HG03025 (cell line): Measurements from ENCODE around the gene DNM2.

Experiments
- ATAC-seq: cut with Tn5 transposase; IDR thresholded peaks from one replicate; pipeline ENCODE4 v1.9.1; 2021; ENCODE audit warnings: mild to moderate bottlenecking, moderate library complexity; ENCODE audit not compliant: unreplicated experiment, low FRiP score

DNM2 gene

DNA sequence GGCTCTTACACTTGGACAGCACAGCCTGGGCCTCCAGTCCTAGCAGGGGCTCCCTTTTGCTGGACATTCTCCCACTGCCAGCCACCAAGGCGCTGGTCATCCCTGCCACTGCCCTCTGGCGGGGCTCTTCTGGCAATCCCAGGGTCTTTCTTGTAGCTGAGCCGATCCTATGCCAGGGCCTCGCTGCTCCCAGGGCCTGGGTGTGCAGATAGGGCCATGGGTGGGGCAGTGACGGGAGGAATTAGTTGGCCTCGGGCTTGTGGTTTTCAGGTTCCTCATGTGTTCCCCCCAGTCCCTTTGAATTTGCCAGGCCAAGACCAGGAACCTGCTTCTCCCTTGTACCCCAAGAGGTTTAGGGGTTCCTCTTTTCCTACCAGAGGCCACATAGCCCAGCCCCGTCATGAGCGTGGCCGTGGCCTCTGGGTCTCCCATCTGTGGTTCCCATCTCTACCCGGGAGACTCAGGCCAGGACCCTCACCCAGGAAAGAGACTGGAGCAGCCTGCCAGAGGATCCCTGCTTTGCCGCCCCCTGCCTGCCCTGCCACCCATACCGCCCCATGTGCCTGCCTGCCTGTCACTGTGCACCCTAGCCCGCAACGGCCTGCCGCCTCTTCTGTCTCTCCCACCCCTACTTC lies 91.9 kb downstream of the DNM2 start:
- no peak for ATAC-seq

DNA sequence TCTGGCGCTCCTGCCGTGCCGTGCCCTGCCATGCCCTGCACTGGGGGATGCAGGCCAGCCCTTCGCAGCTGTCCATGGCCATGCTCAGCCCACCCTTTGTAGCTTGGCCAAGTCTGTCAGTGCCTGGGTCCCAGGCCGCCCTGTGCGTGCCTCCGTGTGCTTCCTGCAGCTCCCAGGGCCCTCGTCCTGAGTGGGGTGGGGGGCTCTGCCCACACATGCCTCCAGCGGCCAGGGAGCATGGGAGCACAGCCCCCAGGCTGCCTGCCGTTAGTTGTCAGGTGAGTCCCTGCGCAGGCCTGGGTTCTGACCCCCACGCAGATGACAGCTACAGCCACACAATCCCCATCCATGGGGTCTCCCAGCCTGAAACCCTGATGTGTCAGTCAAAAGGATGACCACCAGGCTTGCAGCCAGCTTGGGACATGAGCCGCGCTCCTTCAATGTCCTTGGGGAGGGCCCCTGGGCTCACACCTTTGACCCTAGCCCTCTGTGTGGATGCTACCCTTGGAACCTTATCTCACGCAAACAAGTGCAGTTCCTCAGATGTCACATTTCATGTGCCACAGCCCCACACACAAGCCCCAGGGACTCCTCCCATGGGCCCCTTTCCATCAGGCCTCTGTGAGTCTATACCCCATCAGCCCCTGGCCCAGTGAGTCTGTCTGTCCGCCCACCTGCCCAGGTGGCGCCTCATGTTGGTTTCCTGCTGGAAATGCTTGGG lies 93.7 kb downstream of the DNM2 start:
- ATAC-seq = no peak

DNA sequence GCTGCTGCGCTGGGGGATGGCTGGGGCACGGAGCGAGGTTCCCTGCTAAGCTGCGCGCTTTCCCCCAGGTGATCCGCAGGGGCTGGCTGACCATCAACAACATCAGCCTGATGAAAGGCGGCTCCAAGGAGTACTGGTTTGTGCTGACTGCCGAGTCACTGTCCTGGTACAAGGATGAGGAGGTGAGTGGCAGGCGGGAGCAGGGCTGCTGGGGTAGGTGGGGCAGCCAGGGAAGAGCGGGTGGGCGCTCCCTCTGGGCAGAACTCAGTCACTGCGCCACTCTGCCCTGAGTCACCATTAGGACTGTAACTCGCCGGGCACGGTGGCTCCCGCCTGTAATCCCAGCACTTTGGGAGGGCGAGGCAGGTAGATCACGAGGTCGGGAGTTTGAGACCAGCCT lies 94.3 kb downstream of the DNM2 start:
- ATAC-seq = no peak

DNA sequence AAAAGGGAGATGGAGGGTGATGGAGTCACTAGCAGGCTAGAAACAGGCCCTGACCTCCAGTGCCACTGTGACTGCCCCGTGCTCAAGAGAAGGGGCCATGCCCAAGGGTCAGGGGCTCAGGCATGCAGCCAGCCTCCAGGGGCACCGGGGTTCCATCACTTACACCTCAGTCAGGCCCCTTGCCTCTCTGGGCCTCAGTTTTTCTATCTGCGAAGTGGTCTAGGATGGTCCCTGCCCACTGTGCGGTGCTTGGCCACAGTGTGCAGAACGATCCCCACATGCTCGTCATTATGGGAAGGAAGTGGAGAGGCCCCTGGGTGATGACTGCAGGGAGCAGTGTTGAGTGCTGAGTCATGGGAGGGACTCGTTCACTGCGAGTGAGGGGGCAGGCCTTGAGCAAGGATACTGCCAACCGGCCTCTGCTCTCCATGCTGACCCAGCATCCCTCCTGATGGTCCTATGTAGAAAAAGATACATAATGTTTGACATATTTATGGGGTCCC lies 95.1 kb downstream of the DNM2 start:
- no peak for ATAC-seq

DNA sequence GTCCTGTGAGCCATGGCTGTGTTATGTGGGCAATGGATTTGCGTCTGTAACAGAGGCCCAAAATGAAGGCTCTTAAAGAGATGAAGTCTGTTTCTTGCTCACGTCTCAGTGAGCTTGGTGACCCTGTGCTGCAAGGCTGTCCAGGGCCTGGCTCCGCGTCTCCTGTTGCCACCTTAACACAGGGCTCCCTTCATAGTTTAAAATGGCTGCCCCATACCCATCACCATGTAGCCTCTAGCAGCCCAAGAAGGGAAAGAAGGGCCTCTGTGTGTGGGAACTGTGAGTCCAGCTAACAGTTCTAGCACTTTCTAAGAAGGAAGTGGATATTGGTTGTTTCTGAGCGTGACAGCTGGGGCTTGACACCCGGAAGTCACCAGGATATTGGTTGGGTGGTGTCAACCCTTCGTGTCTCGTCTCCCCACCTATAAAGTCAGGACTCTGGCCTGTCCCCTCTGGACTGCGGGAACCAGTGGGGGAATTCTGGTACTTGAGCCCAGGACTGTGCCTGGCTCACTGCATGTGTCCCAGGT lies 97.2 kb downstream of the DNM2 start:
- no peak for ATAC-seq

DNA sequence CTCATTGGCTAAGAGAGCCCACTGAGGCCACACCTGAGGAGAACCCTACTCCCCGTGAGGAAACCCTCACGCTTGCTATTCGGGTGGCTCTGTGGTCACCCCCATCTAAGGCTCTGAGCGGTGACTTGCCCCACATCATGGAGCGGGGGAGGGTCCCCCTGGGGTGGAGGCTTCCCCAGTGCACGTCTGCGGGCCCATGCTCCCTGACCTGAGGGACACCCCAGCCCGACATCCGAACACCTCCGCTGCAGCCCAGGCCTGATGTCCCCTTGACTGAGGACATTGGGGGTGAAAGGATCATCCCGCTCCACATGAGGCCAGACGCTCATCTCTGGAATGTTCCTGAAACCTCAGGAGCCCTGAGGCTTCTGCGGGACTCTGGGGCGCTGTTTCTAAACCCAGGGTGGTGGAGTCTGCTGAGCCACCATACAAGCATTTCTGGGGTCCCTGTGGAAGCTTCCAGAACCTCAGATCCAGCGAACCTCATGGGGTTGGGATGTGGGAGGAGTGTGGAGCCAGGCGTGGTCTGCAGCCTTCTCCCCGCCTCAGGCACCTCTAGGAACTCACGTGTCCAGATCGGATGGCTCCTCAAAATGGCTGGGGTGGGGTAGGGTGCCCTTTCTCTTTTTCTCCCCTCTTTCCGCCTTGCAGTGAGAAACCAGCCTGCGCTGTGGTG lies 98.2 kb downstream of the DNM2 start:
- no peak for ATAC-seq

DNA sequence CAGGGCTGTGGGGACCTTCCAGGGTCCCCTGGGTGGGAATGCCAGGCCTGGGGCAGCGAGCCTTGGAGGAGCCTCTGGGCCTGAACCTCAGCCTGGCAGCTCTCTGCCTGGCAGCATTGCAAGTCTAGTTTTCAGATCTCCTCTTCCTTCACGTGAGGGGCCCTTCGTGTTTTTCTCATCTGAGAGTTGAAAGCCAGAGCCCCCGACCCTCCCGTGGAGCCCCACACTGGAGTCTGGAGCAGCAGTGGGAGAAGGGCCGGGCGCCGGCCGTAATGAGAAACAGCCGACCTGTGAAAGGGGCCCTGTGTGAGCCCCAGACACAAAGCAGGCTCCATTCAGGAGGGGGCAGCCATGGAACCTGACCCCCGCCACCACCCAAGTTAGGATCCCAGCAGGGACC lies 98.8 kb downstream of the DNM2 start:
- ATAC-seq = no peak

DNA sequence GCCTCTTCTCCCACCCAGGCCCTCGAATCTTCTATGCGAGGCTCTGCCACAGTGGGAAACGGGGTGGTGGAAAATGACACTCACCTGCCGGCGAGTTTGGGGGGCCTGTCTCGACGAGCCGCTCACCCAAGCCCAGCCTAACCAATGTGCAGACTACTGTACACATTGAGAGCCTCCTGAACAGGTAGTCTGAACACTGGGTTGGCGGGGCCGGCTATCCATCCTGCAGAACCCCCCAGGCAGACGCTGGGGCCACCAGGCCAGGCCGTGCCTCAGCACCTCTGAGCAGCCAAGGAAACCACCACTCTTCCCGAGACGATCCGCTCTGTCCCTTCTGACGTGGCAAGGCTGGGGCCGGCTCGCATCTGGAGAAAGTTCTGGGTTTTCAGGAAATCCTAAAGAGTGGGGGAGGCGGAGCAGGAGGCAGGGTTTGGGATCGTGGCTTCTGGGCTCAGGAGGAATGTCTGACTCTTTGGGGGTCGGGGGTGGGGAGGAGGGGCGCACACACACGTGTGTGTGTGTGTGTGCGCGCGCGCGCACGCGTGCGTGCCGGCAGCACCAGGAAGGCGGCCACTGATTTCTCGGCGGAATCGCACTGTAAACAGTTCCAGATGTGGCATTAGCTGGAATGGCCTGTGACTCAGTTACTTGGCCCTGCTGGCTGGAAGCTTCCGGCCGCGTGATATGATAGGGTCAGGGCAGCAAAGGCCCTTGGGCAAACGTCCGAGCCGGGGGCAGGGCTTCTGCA lies 99.6 kb downstream of the DNM2 start:
- ATAC-seq = no peak

DNA sequence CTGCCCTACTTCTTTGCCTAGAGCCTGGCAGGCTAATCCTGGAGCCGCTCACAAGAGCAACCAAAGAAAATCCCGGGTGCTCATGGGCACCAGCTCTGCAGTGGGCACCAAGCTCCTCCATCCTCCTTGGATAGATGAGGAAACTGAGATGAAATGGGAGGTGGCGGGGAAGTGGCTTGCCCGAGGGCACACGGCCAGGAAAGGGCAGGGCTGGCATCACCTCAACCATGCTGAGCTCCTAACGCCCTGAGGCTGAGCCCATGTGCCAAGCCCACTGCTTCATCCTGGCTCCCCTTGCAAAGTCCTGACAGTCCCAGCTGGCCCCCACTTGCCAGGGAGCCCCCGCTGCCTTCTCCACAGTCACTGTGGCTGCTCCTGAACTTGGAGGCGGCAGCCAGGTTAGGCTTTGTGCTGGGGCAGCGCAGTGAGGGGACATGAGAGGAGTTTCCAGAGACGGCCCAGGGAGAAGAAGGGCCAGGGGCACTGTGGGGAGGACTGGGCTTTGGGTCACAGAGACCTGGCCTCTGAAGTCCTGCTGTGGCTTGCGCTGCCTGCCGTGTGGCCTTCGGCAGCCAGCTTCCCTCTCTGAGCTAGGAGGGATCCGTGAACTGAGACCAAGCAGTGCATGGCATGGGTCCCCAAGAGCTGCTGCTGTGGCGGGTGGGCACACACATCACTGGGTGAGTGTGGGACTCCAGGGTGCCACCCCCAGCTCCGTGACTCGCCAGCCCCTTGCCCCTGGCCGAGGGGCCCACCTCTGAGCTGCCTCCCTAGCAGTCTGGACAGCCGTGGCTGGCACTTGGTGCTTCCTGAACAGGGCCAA lies 100.6 kb downstream of the DNM2 start:
- no peak for ATAC-seq

DNA sequence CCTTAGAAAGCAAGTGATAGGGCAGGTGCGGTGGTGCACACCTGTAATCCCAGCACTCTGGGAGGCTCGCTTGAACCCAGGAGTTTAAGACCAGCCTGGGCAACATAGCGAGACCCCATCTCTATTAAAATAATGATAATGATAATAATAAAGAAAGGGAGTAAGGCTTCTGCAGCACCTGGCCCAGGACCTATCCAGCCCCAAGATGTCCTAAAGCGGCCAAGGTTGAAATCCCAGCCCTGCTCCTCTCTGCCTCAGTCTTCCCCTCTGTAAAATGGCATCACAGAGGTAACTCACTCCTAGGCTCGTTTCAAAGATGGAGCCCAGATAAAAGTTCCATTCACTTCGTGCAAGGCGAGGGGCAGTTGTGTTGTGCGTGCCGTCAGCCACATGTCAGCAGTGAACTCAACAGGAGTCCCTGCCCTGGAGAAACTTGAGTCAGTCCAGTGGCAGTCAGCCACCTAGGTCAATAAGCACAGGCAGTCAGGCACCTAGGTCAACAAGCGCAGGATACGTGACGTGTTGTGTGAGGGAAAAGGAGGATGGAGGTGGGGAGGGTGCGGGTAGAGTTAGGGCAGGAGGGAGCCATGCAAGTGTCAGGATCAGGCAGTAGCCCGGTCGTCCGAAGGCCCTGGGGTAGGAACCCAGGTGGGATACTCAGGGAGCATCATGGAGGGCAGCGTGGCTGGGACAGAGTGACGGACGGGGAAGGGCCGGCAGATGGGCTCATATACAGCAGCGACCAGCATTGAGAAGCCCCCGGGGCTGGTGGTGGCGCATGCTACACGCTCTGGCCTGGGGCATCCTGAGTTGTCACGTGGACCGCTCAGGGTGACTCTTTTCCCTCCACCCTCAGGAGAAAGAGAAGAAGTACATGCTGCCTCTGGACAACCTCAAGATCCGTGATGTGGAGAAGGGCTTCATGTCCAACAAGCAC lies 101.5 kb downstream of the DNM2 start:
- ATAC-seq = no peak

DNA sequence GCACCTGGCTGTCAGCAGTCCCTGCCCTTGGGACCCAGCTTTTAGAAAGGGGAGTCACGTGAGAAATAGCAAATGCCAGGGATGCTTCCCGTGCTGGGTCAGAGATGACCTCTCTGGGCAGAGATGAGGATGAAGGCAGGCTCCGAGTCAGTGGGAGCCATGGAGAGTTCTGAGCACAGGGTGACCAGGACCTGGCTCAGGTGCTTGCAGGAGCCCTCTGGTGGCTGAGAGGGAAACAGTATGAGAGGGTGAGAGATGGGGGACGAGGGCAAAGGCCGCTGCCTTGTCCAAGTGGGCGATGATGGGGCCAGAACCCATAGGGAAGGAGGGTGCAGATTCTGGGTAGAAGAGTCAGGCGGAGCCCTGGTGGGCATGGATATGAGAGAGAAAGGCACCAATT lies 102.3 kb downstream of the DNM2 start:
- no peak for ATAC-seq

DNA sequence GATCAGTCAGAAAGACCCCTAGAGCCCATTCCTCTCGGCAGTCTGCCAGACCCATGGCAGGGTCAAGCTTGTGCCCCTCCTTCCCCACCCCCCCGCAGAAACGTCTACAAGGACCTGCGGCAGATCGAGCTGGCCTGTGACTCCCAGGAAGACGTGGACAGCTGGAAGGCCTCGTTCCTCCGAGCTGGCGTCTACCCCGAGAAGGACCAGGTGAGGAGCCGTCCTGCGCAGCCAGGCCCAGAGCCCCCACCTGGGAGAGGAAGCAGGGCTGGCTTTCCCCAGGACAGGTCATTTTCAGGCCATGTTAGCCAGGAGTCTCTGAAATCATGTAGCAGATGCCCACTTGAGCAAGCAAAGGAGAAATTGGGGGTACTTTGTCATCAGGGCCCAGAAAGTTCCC lies 105.8 kb downstream of the DNM2 start:
- ATAC-seq = no peak

DNA sequence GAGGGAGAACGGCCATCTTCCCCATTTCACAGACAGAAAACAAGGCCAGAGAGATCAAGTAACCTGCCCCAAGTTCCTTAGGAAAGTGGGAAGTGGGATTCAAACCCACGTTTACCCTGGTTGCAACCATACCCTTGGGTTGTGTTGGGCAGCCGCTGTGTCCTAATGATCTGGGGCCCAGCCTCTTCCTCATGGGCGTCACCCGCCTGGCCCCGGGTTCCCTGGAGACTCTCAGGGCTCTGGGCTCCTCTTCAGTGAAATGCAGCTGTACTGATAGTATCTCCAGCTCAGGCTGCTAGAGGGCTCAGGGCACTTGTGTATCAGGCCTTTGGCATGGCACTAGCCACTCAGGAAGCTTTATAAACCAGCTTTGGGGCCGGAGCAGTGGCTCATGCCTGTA lies 108.4 kb downstream of the DNM2 start:
- ATAC-seq = no peak

DNA sequence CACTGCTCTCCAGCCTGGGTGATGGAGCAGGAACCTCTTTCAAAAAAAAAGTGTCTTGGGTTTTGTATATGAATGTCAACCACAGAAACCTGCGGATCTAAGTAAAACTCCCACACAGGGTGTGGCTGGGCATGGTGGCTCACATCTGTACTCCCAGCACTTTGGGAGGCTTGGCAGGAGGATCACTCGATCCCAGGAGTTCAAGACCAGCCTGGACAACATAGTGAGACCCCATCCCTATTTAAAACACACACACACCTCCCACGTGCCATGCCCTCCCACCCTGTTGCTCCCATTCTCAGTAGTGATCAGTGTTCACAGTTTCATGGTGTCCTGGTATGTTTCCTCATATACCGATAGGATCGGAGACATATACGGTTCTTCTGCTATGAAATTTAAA lies 109.0 kb downstream of the DNM2 start:
- no peak for ATAC-seq

DNA sequence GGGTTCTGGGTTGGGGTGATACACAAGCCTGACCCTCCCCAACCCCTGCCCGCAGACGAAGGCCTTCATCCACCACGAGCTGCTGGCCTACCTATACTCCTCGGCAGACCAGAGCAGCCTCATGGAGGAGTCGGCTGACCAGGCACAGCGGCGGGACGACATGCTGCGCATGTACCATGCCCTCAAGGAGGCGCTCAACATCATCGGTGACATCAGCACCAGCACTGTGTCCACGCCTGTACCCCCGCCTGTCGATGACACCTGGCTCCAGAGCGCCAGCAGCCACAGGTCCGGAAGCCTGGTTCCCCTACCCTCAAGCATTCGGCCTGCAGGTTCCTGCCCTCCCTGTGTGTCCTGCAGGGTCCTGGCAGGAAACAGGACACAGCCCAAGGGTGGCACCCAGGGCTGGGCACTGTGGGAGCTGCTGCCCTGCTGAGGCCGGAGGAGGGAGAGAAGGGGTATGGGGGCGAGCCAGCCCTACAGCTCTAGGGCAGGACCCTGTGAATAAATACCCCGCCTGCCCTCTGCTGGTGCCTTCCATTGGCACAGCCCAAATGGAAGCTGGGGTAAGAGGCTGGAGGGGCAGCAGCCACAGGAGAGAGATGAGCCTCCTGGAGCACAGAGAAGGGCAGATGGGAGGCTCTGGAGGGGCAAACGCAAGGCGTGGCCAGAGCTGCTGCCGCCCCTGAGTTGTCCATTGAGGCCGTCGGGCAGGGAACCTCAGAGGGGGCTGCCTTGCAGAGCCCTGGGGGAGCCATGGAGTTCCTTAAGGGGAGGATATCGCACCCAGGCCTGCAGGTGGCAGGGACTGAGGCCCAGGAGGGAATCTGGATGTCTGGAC lies 111.3 kb downstream of the DNM2 start:
- ATAC-seq = no peak

DNA sequence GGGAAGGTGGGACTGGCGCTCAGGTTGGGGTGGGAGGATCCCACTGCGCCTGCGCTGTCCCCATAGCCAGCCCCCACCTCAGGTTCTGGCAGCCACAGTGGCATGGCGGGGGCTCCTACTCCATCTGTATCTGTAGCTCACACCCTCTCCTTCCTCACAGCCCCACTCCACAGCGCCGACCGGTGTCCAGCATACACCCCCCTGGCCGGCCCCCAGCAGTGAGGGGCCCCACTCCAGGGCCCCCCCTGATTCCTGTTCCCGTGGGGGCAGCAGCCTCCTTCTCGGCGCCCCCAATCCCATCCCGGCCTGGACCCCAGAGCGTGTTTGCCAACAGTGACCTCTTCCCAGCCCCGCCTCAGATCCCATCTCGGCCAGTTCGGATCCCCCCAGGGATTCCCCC lies 112.1 kb downstream of the DNM2 start:
- ATAC-seq = no peak

DNA sequence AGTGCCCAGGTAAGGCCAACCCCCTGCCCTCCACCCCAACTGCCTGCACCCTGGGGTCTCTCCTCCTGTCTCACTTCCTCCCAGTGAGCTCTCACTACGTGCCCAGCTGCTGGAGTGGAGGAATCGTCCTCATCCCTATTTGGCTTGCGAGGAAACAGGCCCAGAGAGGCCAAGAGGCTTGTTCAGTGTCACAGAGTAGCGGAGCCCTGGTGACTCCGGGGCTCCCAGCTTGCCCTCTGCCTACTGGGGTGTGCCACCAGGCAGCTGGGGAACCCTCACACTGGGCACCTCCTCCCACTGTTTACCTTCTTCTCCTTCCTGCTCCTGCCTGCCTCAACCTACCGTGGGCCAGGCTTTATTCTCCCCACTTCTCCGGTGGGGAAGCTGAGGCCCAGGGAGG lies 112.5 kb downstream of the DNM2 start:
- no peak for ATAC-seq
